IPS DF 6.9 (cell line): Measurements from ENCODE around the gene NUCB2.

Experiments used
- DNase-seq: peaks from one replicate; pipeline ENCODE4 v3.0.0-alpha.2; 2013; ENCODE audit warnings: low read depth, low spot score
- H3K27ac ChIP-seq: one replicate; pipeline ENCODE4 v1.5.1; 2013; ENCODE audit warnings: low read length, control low read depth
- H3K27me3 ChIP-seq: 2 replicates; pipeline ENCODE4 v1.6.1; 2013; ENCODE audit warnings: mild to moderate bottlenecking, low read length; ENCODE audit not compliant: control insufficient read depth, insufficient read depth
- H3K36me3 ChIP-seq: 2 replicates; pipeline ENCODE4 v1.6.1; 2013; ENCODE audit warnings: low read length; ENCODE audit not compliant: control insufficient read depth, insufficient read depth
- H3K4me1 ChIP-seq: 2 replicates; pipeline ENCODE4 v1.6.1; 2013; ENCODE audit warnings: low read length; ENCODE audit not compliant: control insufficient read depth, insufficient read depth
- H3K4me3 ChIP-seq: 2 replicates; pipeline ENCODE4 v1.5.1; 2013; ENCODE audit warnings: mild to moderate bottlenecking, low read length
- H3K9me3 ChIP-seq: 2 replicates; pipeline ENCODE4 v1.6.1; 2013; ENCODE audit warnings: low read length, inconsistent platforms; ENCODE audit not compliant: control insufficient read depth, insufficient read depth
- WGBS: extraction: QIAGEN DNeasy Blood & Tissue Kit; methylation state at CpG from one replicate; pipeline ENCODE4 v1.1.7; 2013; ENCODE audit warnings: mixed read lengths, missing lambda C conversion rate; ENCODE audit not compliant: insufficient read length, insufficient coverage; 5-methylcytosine and 5-hydroxymethylcytosine counted together

Gene NUCB2

GRCh38 chr11:17333799-17334586, 57.5 kb downstream of the NUCB2 start:
- H3K9me3 ChIP-seq, result no peaks in the 10 kb centered on the region
- WGBS, result no CpG with 5 or more reads among the region's 4 CpGs
- H3K36me3 ChIP-seq, result no peaks in the 10 kb centered on the region
- no peaks in the 10 kb centered on the region for H3K27me3 ChIP-seq
- no peak overlapping the region for H3K27ac ChIP-seq
- H3K4me3 ChIP-seq, result no peak overlapping the region
- no peaks in the 10 kb centered on the region for H3K4me1 ChIP-seq
- DNase-seq, result no peak

GRCh38 chr11:17343257-17343656, 66.7 kb downstream of the NUCB2 start:
- H3K4me3 ChIP-seq, result no peak overlapping the region

GRCh38 chr11:17343907-17344306, 67.4 kb downstream of the NUCB2 start:
- no peak overlapping the region for H3K27ac ChIP-seq
- no peaks in the 10 kb centered on the region for H3K9me3 ChIP-seq
- no peaks in the 10 kb centered on the region for H3K36me3 ChIP-seq
- H3K4me1 ChIP-seq, result no peaks in the 10 kb centered on the region
- DNase-seq, result no peak
- WGBS, result no CpG with 5 or more reads among the region's 1 CpG
- H3K4me3 ChIP-seq, result no peak overlapping the region
- H3K27me3 ChIP-seq, result no peaks in the 10 kb centered on the region

More at GRCh38 chr11:17343257-17343656, 66.7 kb downstream of the NUCB2 start:
- Histone ChIP-seq H3K9me3 (no peaks in the 10 kb centered on the region), H3K36me3 (no peaks in the 10 kb centered on the region), H3K4me1 (no peaks in the 10 kb centered on the region), H3K27me3 (no peaks in the 10 kb centered on the region), H3K27ac (no peak overlapping the region)
- DNase-seq, result no peak
- no CpG with 5 or more reads among the region's 2 CpGs for WGBS

- Histone ChIP-seq H3K4me3 (no peak overlapping the region), H3K27me3 (peaks cover 21% of the 10 kb centered on the region), H3K4me1 (no peaks in the 10 kb centered on the region), H3K9me3 (no peaks in the 10 kb centered on the region), H3K27ac (no peak overlapping the region), H3K36me3 (no peaks in the 10 kb centered on the region)
- WGBS, result no CpG with 5 or more reads among the region's 1 CpG
- DNase-seq, result no peak
Measured at GRCh38 chr11:17347676-17348075, 71.1 kb downstream of the NUCB2 start.

- no CpG with 5 or more reads among the region's 7 CpGs for WGBS
- Histone ChIP-seq H3K36me3 (no peaks in the 10 kb centered on the region), H3K4me3 (no peak overlapping the region), H3K27me3 (peaks cover 32% of the 10 kb centered on the region), H3K9me3 (no peaks in the 10 kb centered on the region), H3K4me1 (0 out of 2 replicates have a peak, but pooled peaks cover 1% of the 10 kb centered on the region), H3K27ac (no peak overlapping the region)
- DNase-seq, result no peak
Measured at GRCh38 chr11:17350455-17351171, 74.1 kb downstream of the NUCB2 start.

- no CpG with 5 or more reads among the region's 12 CpGs for WGBS
- H3K4me3 ChIP-seq, result no peak overlapping the region
Measured at GRCh38 chr11:17351172-17351509, 74.6 kb downstream of the NUCB2 start.

GRCh38 chr11:17351510-17352176, 75.1 kb downstream of the NUCB2 start, which contains the start of gene NCR3LG1:
TSS of gene NCR3LG1 (plus strand) at chr11:17351800. CDS start at chr11:17351970, 170 bp downstream.
- H3K9me3 ChIP-seq, result no peaks in the 10 kb centered on the region; the same call in 1 of the 2 replicates
- DNase-seq, result no peak
- H3K27ac ChIP-seq, result no peak within 1 kb of the TSS
- H3K36me3 ChIP-seq, result no peaks in the 10 kb centered on the region
- WGBS, result no CpG with 5 or more reads among the region's 61 CpGs
- H3K4me3 ChIP-seq, result peak within 1 kb of the TSS; percentile 48
- 0 out of 2 replicates have a peak, but pooled peaks cover 1% of the 10 kb centered on the region for H3K4me1 ChIP-seq
- H3K27me3 ChIP-seq, result peaks cover 32% of the 10 kb centered on the region

More at GRCh38 chr11:17351172-17351509, 74.6 kb downstream of the NUCB2 start:
- peaks cover 32% of the 10 kb centered on the region for H3K27me3 ChIP-seq
- H3K9me3 ChIP-seq, result no peaks in the 10 kb centered on the region; the same call in 1 of the 2 replicates
- 0 out of 2 replicates have a peak, but pooled peaks cover 1% of the 10 kb centered on the region for H3K4me1 ChIP-seq
- DNase-seq, result no peak
- H3K27ac ChIP-seq, result no peak overlapping the region
- H3K36me3 ChIP-seq, result no peaks in the 10 kb centered on the region

GRCh38 chr11:17352950-17353820, 76.6 kb downstream of the NUCB2 start:
- Histone ChIP-seq H3K4me1 (0 out of 2 replicates have a peak, but pooled peaks cover 1% of the 10 kb centered on the region), H3K9me3 (no peaks in the 10 kb centered on the region; the same call in 1 of the 2 replicates), H3K27ac (no peak overlapping the region), H3K4me3 (peak overlapping the region; percentile 53; the same call in 1 of the 2 replicates), H3K27me3 (peaks cover 32% of the 10 kb centered on the region), H3K36me3 (no peaks in the 10 kb centered on the region)
- no peak for DNase-seq
- no CpG with 5 or more reads among the region's 69 CpGs for WGBS

- Histone ChIP-seq H3K9me3 (no peaks in the 10 kb centered on the region; the same call in 1 of the 2 replicates), H3K27ac (no peak overlapping the region), H3K4me3 (peak overlapping the region; percentile 53; the same call in 1 of the 2 replicates), H3K36me3 (no peaks in the 10 kb centered on the region), H3K4me1 (0 out of 2 replicates have a peak, but pooled peaks cover 1% of the 10 kb centered on the region), H3K27me3 (peaks cover 32% of the 10 kb centered on the region)
- 100% methylated on average over 1 of the region's 15 CpGs for WGBS
- DNase-seq, result no peak
Measured at GRCh38 chr11:17353821-17354600, 77.5 kb downstream of the NUCB2 start.
